SK-N-SH (cell line): ENCODE data around the gene HACE1.

Experiments
- EZH2phosphoT487 ChIP-seq: fragments of 200-600 bp; sonication (generic); IDR thresholded peaks from 2 replicates; pipeline ENCODE4 v1.6.1; 2017; ENCODE audit warnings: low read depth, mixed run types, mild to moderate bottlenecking, antibody characterized with exemption, moderate library complexity, borderline replicate concordance
- FOXM1 ChIP-seq: IDR thresholded peaks from 2 replicates; pipeline ENCODE4 v1.4.0; 2012; ENCODE audit warnings: low read depth, mild to moderate bottlenecking
- JUND ChIP-seq: IDR thresholded peaks from 2 replicates; pipeline ENCODE4 v1.4.0; 2012
- MEF2A ChIP-seq: IDR thresholded peaks from 2 replicates; pipeline ENCODE4 v1.4.0; 2012; ENCODE audit warnings: low read depth, borderline replicate concordance
- NFIC ChIP-seq: IDR thresholded peaks from 2 replicates; pipeline ENCODE4 v1.4.0; 2012; ENCODE audit warnings: borderline replicate concordance
- POLR2AphosphoS5 ChIP-seq: IDR thresholded peaks from 2 replicates; pipeline ENCODE4 v1.6.1; 2012; ENCODE audit warnings: low read depth, low read length
- SIN3A ChIP-seq: IDR thresholded peaks from 2 replicates; pipeline ENCODE4 v1.6.1; 2012; ENCODE audit warnings: low read depth, mild to moderate bottlenecking, low read length, moderate library complexity, borderline replicate concordance
- TAF1 ChIP-seq: IDR thresholded peaks from 2 replicates; pipeline ENCODE4 v1.6.1; 2012; ENCODE audit warnings: low read depth, mild to moderate bottlenecking, low read length, moderate library complexity, borderline replicate concordance
- TCF12 ChIP-seq: IDR thresholded peaks from 2 replicates; pipeline ENCODE4 v1.4.0; 2012
- YY1 ChIP-seq: IDR thresholded peaks from 2 replicates; pipeline ENCODE4 v1.4.0; 2012; ENCODE audit warnings: low read depth, mild to moderate bottlenecking
- TF ChIP-seq, protein P1 (sequence below): fragments of 200-600 bp; sonication (generic); IDR thresholded peaks from 2 replicates; pipeline ENCODE4 v1.6.1; 2017; ENCODE audit warnings: antibody characterized with exemption, mild to moderate bottlenecking, moderate library complexity
- TF ChIP-seq, protein P2 (sequence below): IDR thresholded peaks from 2 replicates; pipeline ENCODE4 v1.4.0; 2012; ENCODE audit warnings: low read depth
- TF ChIP-seq, protein P3 (sequence below): IDR thresholded peaks from 2 replicates; pipeline ENCODE4 v1.4.0; 2012; ENCODE audit warnings: low read depth, borderline replicate concordance
- TF ChIP-seq, protein P4 (sequence below): fragments of 150-350 bp; IDR thresholded peaks from 2 replicates; pipeline ENCODE4 v1.6.1; 2017; ENCODE audit warnings: antibody characterized with exemption, low read length, low read depth, borderline replicate concordance

DNA sequence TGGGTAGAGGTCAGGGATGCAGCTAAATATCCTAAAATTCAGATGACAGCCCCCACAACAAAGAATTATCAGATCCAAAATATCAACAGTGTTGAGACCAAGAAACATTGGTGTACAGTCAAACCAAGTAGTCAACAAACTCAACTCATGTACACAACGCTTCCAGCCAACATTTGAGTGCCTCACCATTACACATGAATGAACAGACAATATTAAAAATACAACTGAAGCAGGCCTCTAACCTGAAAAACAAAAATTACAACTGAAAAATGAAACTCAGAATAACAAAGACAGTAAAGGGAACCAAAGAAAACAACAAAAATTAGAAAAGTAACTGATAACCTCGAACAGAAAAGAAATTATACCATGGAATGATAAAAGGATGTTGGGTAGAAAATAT, 46.2 kb downstream of the HACE1 start:
- TF ChIP-seq TAF1 (no peak), SIN3A (no peak), POLR2AphosphoS5 (no peak), EZH2phosphoT487 (no peak), NFIC (no peak), MEF2A (no peak), TCF12 (no peak), JUND (no peak), FOXM1 (no peak), YY1 (no peak)
- TF ChIP-seq, protein P1, sequence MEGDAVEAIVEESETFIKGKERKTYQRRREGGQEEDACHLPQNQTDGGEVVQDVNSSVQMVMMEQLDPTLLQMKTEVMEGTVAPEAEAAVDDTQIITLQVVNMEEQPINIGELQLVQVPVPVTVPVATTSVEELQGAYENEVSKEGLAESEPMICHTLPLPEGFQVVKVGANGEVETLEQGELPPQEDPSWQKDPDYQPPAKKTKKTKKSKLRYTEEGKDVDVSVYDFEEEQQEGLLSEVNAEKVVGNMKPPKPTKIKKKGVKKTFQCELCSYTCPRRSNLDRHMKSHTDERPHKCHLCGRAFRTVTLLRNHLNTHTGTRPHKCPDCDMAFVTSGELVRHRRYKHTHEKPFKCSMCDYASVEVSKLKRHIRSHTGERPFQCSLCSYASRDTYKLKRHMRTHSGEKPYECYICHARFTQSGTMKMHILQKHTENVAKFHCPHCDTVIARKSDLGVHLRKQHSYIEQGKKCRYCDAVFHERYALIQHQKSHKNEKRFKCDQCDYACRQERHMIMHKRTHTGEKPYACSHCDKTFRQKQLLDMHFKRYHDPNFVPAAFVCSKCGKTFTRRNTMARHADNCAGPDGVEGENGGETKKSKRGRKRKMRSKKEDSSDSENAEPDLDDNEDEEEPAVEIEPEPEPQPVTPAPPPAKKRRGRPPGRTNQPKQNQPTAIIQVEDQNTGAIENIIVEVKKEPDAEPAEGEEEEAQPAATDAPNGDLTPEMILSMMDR, result no peak
- TF ChIP-seq, protein P2, sequence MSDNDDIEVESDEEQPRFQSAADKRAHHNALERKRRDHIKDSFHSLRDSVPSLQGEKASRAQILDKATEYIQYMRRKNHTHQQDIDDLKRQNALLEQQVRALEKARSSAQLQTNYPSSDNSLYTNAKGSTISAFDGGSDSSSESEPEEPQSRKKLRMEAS, result no peak
- TF ChIP-seq, protein P3, sequence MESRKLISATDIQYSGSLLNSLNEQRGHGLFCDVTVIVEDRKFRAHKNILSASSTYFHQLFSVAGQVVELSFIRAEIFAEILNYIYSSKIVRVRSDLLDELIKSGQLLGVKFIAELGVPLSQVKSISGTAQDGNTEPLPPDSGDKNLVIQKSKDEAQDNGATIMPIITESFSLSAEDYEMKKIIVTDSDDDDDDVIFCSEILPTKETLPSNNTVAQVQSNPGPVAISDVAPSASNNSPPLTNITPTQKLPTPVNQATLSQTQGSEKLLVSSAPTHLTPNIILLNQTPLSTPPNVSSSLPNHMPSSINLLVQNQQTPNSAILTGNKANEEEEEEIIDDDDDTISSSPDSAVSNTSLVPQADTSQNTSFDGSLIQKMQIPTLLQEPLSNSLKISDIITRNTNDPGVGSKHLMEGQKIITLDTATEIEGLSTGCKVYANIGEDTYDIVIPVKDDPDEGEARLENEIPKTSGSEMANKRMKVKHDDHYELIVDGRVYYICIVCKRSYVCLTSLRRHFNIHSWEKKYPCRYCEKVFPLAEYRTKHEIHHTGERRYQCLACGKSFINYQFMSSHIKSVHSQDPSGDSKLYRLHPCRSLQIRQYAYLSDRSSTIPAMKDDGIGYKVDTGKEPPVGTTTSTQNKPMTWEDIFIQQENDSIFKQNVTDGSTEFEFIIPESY, result no peak
- TF ChIP-seq, protein P4, sequence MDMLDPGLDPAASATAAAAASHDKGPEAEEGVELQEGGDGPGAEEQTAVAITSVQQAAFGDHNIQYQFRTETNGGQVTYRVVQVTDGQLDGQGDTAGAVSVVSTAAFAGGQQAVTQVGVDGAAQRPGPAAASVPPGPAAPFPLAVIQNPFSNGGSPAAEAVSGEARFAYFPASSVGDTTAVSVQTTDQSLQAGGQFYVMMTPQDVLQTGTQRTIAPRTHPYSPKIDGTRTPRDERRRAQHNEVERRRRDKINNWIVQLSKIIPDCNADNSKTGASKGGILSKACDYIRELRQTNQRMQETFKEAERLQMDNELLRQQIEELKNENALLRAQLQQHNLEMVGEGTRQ, result no peak
